Sigmoid colon (tissue), 7 donors: Measurements from ENCODE around the gene ADAD2. TPM values are rescaled to one million over a fixed set of nuclear protein-coding genes. Genes with fewer than 3 reads are reported as not detected.

Source experiments
- DNase-seq: peaks from one replicate; pipeline ENCODE4 v3.0.0-alpha.2; 2019
- H3K27ac ChIP-seq, 4 donors: fragments of 200-600 bp; sonication (generic); one replicate each; pipeline ENCODE4 v1.5.1; 2016 to 2019; ENCODE audit warnings: mild to moderate bottlenecking in 1 of 4
- H3K27me3 ChIP-seq, 3 donors: fragments of 200-600 bp; sonication (generic); one replicate each; pipeline ENCODE4 v1.5.1; 2019; ENCODE audit warnings: mild to moderate bottlenecking in 1 of 3
- H3K36me3 ChIP-seq, 4 donors: fragments of 200-600 bp; sonication (generic); one replicate each; pipeline ENCODE4 v1.5.1; 2016 to 2019
- H3K4me1 ChIP-seq, 4 donors: fragments of 200-600 bp; sonication (generic); one replicate each; pipeline ENCODE4 v1.5.1; 2017 to 2019
- H3K4me3 ChIP-seq, 4 donors: fragments of 200-600 bp; sonication (generic); one replicate each; pipeline ENCODE4 v1.5.1; 2017 to 2019; ENCODE audit warnings: mild to moderate bottlenecking in 2 of 4, moderate library complexity in 1 of 4
- H3K9me3 ChIP-seq, 4 donors: fragments of 200-600 bp in 3 of 4; sonication (generic) in 3 of 4; one replicate each; pipeline versions ENCODE4 v1.5.1 to v1.6.1; 2013 to 2019
- CTCF ChIP-seq, 4 experiments: fragments of 450-650 bp in 3 of 4; fragments of 200-600 bp in 1 of 4; IDR thresholded peaks; one replicate each; pipeline ENCODE4 v1.5.1; 2016 to 2019; ENCODE audit warnings: antibody characterized with exemption in 4 of 4, mild to moderate bottlenecking in 3 of 4, moderate library complexity in 2 of 4
- EP300 ChIP-seq, 4 donors: sonication (generic); formaldehyde crosslinking; IDR thresholded peaks; one replicate each; pipeline ENCODE4 v1.6.1; 2017; ENCODE audit warnings: antibody characterized with exemption in 4 of 4
- POLR2A ChIP-seq, 2 donors: fragments of 450-650 bp; IDR thresholded peaks; one replicate each; pipeline ENCODE4 v1.6.1; 2016; ENCODE audit warnings: antibody characterized with exemption in 2 of 2, mild to moderate bottlenecking in 2 of 2, moderate library complexity in 2 of 2
- POLR2AphosphoS5 ChIP-seq, 4 donors: sonication (generic); formaldehyde crosslinking; IDR thresholded peaks; one replicate each; pipeline ENCODE4 v1.6.1; 2017; ENCODE audit warnings: antibody characterized with exemption in 4 of 4
- WGBS, 2 donors: extraction: QIAGEN DNeasy Blood & Tissue Kit; methylation state at CpG; one replicate each; pipeline ENCODE4 v1.1.7; 2013; 5-methylcytosine and 5-hydroxymethylcytosine counted together
- intact Hi-C: fragments of 100-400 bp; cut with DNase I; formaldehyde crosslinking; loops from one replicate; pipeline ENCODE4 v1.15.1; 2023
- polyA plus RNA-seq, 3 donors: library from polyadenylated mRNA; stranded (reverse); fragments of 200-250 nt; gene quantifications; one replicate each; pipeline ENCODE4 v1.2.3, GENCODE V29; 2013
- total RNA-seq, 4 donors: library from RNA; depleted of rRNA; stranded (reverse); fragments of >200 nt; gene quantifications; one replicate each; pipeline ENCODE4 v1.1.0, GENCODE V29; 2016
- donor health status: healthy with polysubstance abuse.
- donor health status: Bipolar disorder and iron deficiency.
- donor health status: healthy.

The ADAD2 gene
- total and polyA plus RNA-seq, 7 donors, result 0.29 to 0.83 (median 0.36) TPM; not detected in 4

GRCh38 chr16:84232060-84232459 lies 41.1 kb downstream of the ADAD2 start:
- no peak for DNase-seq
- intact Hi-C loops, result no loop called here
- 89 to 91% methylated on average over 5 of the region's 5 CpGs for WGBS, 2 donors
- Histone ChIP-seq H3K27ac (no peak overlapping the region), H3K9me3 (no peaks in the 10 kb centered on the region), H3K4me1 (peaks cover 0 to 17% (median 15%) of the 10 kb centered on the region in 4 donors), H3K4me3 (no peak overlapping the region), H3K36me3 (no peaks in the 10 kb centered on the region), H3K27me3 (no peaks in the 10 kb centered on the region)
- no peak for TF ChIP-seq POLR2AphosphoS5 (IDR thresholded peaks at IDR 0.05)
- no peak for TF ChIP-seq CTCF (IDR thresholded peaks at IDR 0.05)
- no peak for TF ChIP-seq EP300 (IDR thresholded peaks at IDR 0.05)
- TF ChIP-seq POLR2A (IDR thresholded peaks at IDR 0.05), result no peak

DNA sequence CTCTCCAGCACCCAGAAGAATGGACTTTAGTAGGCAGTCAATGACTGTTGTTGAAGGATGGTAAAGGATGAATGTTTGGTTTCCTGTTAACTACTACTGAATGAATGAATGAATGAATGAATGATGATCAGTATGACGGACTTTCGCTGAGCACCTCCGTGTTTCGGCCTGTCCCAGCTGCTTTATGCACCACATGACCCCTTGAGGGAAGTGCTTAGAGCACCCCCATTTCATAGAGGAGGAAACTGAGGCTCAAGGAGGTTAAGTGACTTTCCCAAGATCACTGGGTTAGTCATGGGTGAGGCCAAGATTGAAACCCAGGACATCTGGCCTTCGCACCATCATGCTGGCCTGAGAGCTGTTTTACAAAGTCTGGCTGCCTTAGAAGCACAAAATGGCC lies 42.0 kb downstream of the ADAD2 start:
- Histone ChIP-seq H3K4me1 (peaks cover 0 to 13% (median 11%) of the 10 kb centered on the region in 4 donors), H3K9me3 (no peaks in the 10 kb centered on the region), H3K27me3 (no peaks in the 10 kb centered on the region), H3K36me3 (no peaks in the 10 kb centered on the region), H3K27ac (no peak overlapping the region), H3K4me3 (no peak overlapping the region)
- no peak for TF ChIP-seq POLR2AphosphoS5 (IDR thresholded peaks at IDR 0.05)
- no peak for TF ChIP-seq EP300 (IDR thresholded peaks at IDR 0.05)
- TF ChIP-seq POLR2A (IDR thresholded peaks at IDR 0.05), result no peak
- no peak for TF ChIP-seq CTCF (IDR thresholded peaks at IDR 0.05)
- WGBS, 2 donors, result 91 to 94% methylated on average over 5 of the region's 5 CpGs
- intact Hi-C loops, result no loop called here
- no peak for DNase-seq

GRCh38 chr16:84233748-84234147 lies 42.8 kb downstream of the ADAD2 start:
- Histone ChIP-seq H3K4me3 (no peak overlapping the region), H3K4me1 (peaks cover 0 to 6% (median 3%) of the 10 kb centered on the region in 4 donors), H3K36me3 (no peaks in the 10 kb centered on the region), H3K27ac (peak overlapping the region in 3 of 4 donors; percentile 41 to 77 (median 67)), H3K9me3 (no peaks in the 10 kb centered on the region), H3K27me3 (no peaks in the 10 kb centered on the region)
- intact Hi-C loops, result no loop called here
- 84 to 87% methylated on average over 9 of the region's 9 CpGs for WGBS, 2 donors
- no peak for TF ChIP-seq POLR2A (IDR thresholded peaks at IDR 0.05)
- no peak for TF ChIP-seq EP300 (IDR thresholded peaks at IDR 0.05)
- no peak for TF ChIP-seq POLR2AphosphoS5 (IDR thresholded peaks at IDR 0.05)
- no peak for TF ChIP-seq CTCF (IDR thresholded peaks at IDR 0.05)
- no peak for DNase-seq

GRCh38 chr16:84234321-84235241 lies 43.6 kb downstream of the ADAD2 start:
- peak overlapping the region; percentile 12 to 77 (median 54) for H3K27ac ChIP-seq
- no peak for TF ChIP-seq POLR2A (IDR thresholded peaks at IDR 0.05)
- TF ChIP-seq POLR2AphosphoS5 (IDR thresholded peaks at IDR 0.05), result peak in 3 of 4 donors; percentile 35 to 80 (median 47)
- TF ChIP-seq CTCF (IDR thresholded peaks at IDR 0.05), result no peak
- peak in 2 of 4 donors; percentile 79 to 89 for TF ChIP-seq EP300 (IDR thresholded peaks at IDR 0.05)
- intact Hi-C loops, result no loop called here
- H3K9me3 ChIP-seq, result no peaks in the 10 kb centered on the region
- no peak for DNase-seq
- no peak overlapping the region for H3K4me3 ChIP-seq
- H3K36me3 ChIP-seq, result no peaks in the 10 kb centered on the region
- peaks cover 0 to 6% (median 2%) of the 10 kb centered on the region in 4 donors for H3K4me1 ChIP-seq
- 45 to 61% methylated on average over 21 of the region's 21 CpGs for WGBS, 2 donors
- no peaks in the 10 kb centered on the region for H3K27me3 ChIP-seq
